Type B pancreatic cell (in vitro differentiated cells): Measurements from ENCODE around the gene SLC35F3. TPM values are rescaled to one million over a fixed set of nuclear protein-coding genes. Genes with fewer than 3 reads are reported as not detected.

Source experiments
- DNase-seq: peaks from one replicate; pipeline ENCODE4 v3.0.0; 2021; ENCODE audit warnings: mixed read lengths; ENCODE audit not compliant: unreplicated experiment; ENCODE audit errors: extremely low spot score
- H3K27ac Mint-ChIP-seq: 2 replicates; pipeline ENCODE4 v1.8.0; 2021; ENCODE audit warnings: mild to moderate bottlenecking, mixed read lengths
- H3K27me3 Mint-ChIP-seq: 2 replicates; pipeline ENCODE4 v1.8.0; 2021; ENCODE audit warnings: mixed read lengths
- H3K36me3 Mint-ChIP-seq: 2 replicates; pipeline ENCODE4 v1.8.0; 2021; ENCODE audit warnings: mixed read lengths
- H3K4me1 Mint-ChIP-seq: one replicate; pipeline ENCODE4 v1.8.0; 2021; ENCODE audit warnings: mixed read lengths; ENCODE audit not compliant: unreplicated experiment
- H3K4me3 Mint-ChIP-seq: 2 replicates; pipeline ENCODE4 v1.8.0; 2021; ENCODE audit warnings: mild to moderate bottlenecking, mixed read lengths
- H3K9me3 Mint-ChIP-seq: 2 replicates; pipeline ENCODE4 v1.8.0; 2021; ENCODE audit warnings: mixed read lengths
- CTCF ChIP-seq: fragments of 200-600 bp; sonication (generic); conservative IDR thresholded peaks from 2 replicates; pipeline ENCODE4 v1.5.0; 2021; ENCODE audit warnings: antibody characterized with exemption, mild to moderate bottlenecking
- total RNA-seq: library from RNA; stranded (reverse); gene quantifications from 2 replicates; pipeline ENCODE4 v1.2.1, GENCODE V29; 2021; ENCODE audit warnings: low replicate concordance

SLC35F3 gene
- total RNA-seq, 1 donor from 2014 or later: 2.1 TPM

DNA sequence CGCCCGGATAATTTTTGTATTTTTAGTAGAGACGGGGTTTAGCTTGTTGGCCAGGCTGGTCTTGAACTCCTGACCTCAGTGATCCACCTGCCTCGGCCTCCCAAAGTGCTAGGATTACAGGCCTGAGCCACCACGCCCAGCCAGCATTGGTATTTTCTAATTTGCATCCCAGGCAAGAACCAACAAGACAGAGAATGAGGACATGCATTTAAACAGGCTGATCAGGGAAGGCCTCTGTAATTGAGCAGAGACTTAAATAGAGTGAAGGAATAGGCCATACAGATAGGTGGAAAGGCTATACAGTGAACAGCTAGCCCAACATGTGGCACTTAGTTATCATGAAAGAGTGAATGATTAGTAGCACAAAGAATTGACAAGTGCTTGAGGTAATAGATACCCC is 230.4 kb downstream of the SLC35F3 start:
- Mint-ChIP-seq H3K36me3 (no peaks in the 10 kb centered on the region), H3K27me3 (peaks cover 23% of the 10 kb centered on the region), H3K9me3 (no peaks in the 10 kb centered on the region), H3K27ac (no peak overlapping the region), H3K4me1 (no peaks in the 10 kb centered on the region), H3K4me3 (no peak overlapping the region)
- no peak for TF ChIP-seq CTCF
- DNase-seq: no peak

- H3K4me1 Mint-ChIP-seq: no peaks in the 10 kb centered on the region
- TF ChIP-seq CTCF: no peak
- H3K27ac Mint-ChIP-seq: no peak overlapping the region
- no peaks in the 10 kb centered on the region for H3K9me3 Mint-ChIP-seq
- no peaks in the 10 kb centered on the region for H3K36me3 Mint-ChIP-seq
- H3K4me3 Mint-ChIP-seq: no peak overlapping the region
- no peak for DNase-seq
- H3K27me3 Mint-ChIP-seq: peaks cover 23% of the 10 kb centered on the region
Observed at GRCh38 chr1:234135501-234135900, 231.0 kb downstream of the SLC35F3 start.

- TF ChIP-seq CTCF: no peak
- Mint-ChIP-seq H3K4me3 (no peak overlapping the region), H3K27ac (no peak overlapping the region), H3K4me1 (no peaks in the 10 kb centered on the region), H3K27me3 (peaks cover 23% of the 10 kb centered on the region), H3K9me3 (no peaks in the 10 kb centered on the region), H3K36me3 (no peaks in the 10 kb centered on the region)
- DNase-seq: no peak
Observed at GRCh38 chr1:234136073-234136472, 231.6 kb downstream of the SLC35F3 start.

- Mint-ChIP-seq H3K27ac (no peak overlapping the region), H3K36me3 (no peaks in the 10 kb centered on the region), H3K4me1 (no peaks in the 10 kb centered on the region), H3K9me3 (no peaks in the 10 kb centered on the region), H3K4me3 (no peak overlapping the region), H3K27me3 (peaks cover 30% of the 10 kb centered on the region)
- DNase-seq: no peak
- no peak for TF ChIP-seq CTCF
Observed at GRCh38 chr1:234139966-234140365, 235.5 kb downstream of the SLC35F3 start.

GRCh38 chr1:234140388-234140787 is 235.9 kb downstream of the SLC35F3 start:
- H3K4me1 Mint-ChIP-seq: no peaks in the 10 kb centered on the region
- H3K4me3 Mint-ChIP-seq: no peak overlapping the region
- no peak overlapping the region for H3K27ac Mint-ChIP-seq
- no peaks in the 10 kb centered on the region for H3K36me3 Mint-ChIP-seq
- no peak for DNase-seq
- peaks cover 30% of the 10 kb centered on the region for H3K27me3 Mint-ChIP-seq
- no peaks in the 10 kb centered on the region for H3K9me3 Mint-ChIP-seq
- TF ChIP-seq CTCF: no peak

- peaks cover 30% of the 10 kb centered on the region for H3K27me3 Mint-ChIP-seq
- H3K36me3 Mint-ChIP-seq: no peaks in the 10 kb centered on the region
- no peak overlapping the region for H3K4me3 Mint-ChIP-seq
- no peaks in the 10 kb centered on the region for H3K9me3 Mint-ChIP-seq
- DNase-seq: no peak
- no peak overlapping the region for H3K27ac Mint-ChIP-seq
- H3K4me1 Mint-ChIP-seq: no peaks in the 10 kb centered on the region
- TF ChIP-seq CTCF: no peak
Observed at GRCh38 chr1:234141006-234141405, 236.5 kb downstream of the SLC35F3 start.
